ENCODE results near the gene LRRC17.

Gene LRRC17, protein sequence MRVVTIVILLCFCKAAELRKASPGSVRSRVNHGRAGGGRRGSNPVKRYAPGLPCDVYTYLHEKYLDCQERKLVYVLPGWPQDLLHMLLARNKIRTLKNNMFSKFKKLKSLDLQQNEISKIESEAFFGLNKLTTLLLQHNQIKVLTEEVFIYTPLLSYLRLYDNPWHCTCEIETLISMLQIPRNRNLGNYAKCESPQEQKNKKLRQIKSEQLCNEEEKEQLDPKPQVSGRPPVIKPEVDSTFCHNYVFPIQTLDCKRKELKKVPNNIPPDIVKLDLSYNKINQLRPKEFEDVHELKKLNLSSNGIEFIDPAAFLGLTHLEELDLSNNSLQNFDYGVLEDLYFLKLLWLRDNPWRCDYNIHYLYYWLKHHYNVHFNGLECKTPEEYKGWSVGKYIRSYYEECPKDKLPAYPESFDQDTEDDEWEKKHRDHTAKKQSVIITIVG

DNA sequence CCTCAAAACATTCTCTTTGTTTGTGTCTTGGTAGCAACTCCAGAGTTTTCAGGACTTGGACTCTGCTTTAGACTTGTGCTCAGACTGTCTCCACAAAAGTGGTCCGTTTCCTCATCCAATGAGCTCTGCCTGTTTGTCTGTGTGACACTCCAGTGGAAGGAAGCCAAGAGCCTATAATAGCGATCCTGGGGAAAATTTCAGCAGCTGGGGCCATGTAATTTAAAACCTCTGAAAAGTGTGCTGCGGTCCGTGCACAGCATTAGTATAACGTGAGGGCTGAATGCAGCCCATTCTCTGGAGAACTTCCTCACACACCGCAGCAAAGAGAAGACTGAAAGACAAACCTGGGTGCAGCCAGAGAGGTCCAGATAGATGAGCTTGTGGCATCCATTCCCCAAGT is at the start of gene LRRC17:
TSS of gene LRRC17 (plus strand) at position 259 of the 400 bp plus-strand sequence. CDS start 20,914 bp downstream, outside the sequence.
- peak; percentile 47 for DNase-seq (ENCODE audit: low read depth)

DNA sequence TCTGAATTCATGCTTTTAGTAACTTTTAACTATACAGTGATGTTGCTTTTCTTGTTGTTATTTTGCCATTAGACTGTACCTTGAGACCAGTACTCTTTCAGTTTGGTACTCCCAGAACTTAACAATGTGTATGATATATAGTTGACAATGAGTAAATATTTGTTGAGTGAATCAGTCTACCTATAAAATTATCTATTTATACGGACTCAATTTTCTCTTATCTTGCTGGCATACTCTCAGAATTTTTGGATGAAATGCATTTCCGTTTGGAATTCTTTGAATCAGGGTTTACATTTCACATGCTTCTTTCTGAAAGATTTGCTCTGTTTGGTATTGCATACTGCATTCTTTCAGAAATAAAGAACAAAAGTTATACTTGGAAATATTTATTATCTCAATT is 47.8 kb upstream of the LRRC17 start:
- no peak for DNase-seq (ENCODE audit: low read depth)

DNA sequence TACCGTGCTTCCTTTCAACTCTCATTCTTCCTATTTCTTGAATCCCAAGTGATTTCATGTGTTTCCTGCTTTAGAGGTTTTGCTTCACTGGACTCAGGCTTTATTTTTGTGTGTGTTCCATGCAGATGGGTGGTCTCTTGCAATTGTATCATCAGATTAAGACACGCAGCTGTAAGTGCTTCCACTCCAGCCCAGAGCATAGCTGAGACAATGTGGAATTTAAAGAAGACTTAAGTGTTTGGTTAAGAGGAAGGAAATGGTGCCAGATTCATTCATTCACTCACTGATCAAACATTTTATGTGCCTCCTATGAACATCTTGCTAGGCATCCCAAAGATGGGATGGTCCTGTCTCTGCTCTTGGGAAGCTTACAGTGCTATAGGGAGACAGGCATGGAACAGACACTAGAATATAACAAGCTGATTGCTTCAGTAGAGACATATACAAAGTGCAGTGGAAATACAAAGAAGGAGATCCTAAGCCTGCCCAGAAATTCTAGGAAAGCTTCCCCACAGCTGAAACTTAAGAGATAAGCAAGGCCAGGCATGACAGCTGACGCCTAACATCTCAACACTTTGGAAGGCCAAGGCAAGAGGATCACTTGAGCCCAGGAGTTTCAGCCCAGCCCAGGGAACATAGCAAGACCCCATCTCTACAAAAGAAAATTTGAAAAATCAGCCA is 46.1 kb upstream of the LRRC17 start:
- no peak for DNase-seq (ENCODE audit: low read depth)

DNA sequence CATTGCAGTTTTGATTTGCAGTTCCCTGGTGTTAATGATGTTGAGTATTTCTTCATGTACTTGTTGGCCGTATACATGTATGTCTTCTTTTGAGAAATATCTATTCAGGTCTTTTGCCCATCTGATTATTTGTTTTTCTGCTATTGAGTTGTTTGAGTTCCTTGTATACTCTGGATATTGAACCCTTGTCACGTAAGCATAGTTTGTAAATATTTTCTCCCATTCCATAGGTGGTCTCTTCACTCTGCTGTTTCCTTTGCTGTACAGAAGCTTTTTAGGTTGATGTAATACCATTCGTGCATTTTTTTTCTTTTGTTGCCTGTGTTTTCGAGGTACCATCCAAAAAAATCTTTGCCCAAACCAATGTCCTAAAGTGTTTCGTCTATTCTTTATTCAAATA is 43.6 kb upstream of the LRRC17 start:
- DNase-seq (ENCODE audit: low read depth): no peak

DNA sequence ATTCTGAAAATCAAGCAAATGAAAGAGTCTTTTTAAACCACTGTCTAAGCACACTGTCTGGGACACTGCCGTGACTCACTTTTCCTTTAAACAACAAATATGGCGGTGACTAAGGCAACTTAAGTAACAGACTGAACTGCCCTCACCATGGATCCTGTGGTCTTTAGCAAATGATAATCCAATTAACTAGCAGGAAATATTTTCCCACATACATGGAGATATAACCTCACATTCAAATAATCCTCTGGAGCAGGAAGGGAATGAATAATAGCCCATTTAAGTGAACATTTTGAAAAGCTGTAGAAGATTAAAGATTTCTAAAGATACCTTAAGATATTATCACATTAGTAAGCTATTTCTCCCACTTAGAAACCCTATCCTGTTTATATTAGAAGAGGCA is 40.3 kb upstream of the LRRC17 start:
- DNase-seq (ENCODE audit: low read depth): peak; percentile 58

DNA sequence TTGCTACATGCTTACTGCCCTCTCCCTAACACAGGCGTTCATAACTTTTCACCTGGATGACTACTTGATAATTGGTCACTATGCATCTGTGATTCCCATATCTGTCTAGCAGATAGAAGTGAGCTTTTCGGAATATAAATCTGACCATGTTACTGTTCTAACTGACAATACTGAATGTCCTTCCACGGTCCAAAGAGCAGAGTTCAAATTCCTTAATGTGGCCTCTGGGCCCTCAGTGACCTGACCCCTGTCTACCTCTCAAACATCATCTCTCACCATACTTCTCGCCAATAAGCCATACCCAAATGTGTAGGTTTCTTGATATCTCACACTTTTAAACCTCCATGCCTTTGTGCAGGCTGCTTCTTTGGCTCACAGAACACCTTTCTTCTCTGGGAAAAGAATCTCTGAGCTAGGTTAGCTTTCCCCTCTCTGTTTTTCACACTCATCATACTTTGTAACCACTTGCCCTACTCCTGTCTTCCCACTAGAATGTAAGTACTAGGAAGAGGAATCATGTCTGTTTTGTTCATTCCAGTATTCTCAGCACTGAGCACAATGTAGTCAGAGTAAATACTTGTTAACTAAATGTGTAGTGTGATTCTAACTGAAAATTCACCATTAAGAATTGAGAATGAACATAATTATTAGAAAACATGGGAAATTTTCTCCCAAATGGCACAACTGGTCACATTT is 39.2 kb upstream of the LRRC17 start:
- DNase-seq (ENCODE audit: low read depth): no peak

DNA sequence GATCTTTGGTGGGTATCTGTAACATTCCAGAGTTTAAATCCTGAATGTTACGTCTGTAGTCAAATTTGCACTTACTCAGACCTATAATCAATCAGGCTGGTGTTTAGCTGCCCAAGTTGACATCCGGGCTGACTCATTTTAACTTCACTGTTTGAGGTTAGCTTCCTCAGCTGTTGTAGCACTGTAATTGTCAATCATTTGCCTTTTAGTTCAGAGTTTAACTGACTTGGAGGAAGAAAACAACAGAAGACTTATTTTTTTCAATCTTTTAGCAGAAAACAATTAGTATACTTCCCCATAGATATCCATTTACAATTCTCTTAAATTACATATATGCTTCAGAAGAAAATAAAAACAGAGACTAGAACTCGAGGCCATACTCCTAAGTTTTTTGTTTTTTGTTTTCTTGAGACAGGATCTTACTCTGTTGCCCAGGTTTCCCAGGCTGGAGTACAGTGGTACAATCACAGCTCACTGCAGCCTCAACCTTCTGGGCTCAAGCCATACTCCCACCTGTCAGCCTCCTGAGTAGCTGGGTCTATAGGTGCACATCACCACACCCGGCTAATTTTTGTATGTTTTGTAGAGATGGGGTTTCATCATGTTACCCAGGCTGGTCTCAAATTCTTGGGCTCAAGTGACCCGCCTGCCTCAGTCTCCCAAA is 38.5 kb upstream of the LRRC17 start:
- peak; percentile 55 for DNase-seq (ENCODE audit: low read depth)

DNA sequence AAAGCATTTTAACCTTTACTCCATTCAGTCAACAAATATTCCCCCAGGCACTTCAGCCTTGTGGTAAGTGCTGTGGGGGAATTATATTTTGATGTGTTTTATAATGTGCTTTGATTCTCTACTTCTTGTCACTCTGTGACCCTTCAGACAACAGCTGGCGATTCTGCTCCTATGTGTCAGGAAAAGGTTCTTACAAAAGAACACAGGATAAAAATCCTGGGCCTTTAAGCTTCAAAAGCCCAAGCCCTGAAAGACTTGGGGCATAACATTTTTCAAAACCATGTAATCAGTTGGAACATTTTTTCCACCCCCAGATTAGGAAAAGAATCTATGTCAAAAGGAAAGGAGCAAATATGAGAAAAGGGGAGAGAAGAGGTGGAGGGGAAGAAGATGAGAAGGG is 37.8 kb upstream of the LRRC17 start:
- DNase-seq (ENCODE audit: low read depth): no peak

DNA sequence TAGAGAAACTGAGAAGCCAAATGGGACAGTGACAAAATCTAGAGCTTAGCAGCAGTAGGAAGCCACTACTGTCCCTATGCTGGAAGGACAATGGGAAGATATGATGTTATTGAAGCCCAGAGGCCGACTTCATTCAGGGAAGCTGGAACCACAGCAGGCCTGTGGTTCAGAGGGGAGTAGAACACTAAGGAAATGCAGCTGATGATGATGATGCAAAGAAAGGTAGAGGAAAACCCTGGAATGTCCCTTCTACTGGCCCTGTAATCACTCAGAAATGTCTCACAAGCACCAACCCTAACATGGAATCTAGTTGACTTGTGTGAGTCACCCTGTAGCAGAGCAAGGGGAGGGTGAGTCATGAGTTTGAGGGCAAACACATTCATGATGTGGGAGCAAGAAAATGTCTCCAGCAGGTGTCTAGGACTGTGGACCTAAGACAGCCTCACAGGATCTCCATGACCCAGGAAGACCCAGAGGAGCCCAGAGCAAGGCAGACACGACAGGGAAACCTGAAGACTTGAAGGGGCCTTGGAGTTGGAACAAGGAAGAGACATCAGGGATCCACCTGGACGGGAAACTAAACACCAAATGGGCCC is 37.0 kb upstream of the LRRC17 start:
- DNase-seq (ENCODE audit: low read depth): peak; percentile 93

DNA sequence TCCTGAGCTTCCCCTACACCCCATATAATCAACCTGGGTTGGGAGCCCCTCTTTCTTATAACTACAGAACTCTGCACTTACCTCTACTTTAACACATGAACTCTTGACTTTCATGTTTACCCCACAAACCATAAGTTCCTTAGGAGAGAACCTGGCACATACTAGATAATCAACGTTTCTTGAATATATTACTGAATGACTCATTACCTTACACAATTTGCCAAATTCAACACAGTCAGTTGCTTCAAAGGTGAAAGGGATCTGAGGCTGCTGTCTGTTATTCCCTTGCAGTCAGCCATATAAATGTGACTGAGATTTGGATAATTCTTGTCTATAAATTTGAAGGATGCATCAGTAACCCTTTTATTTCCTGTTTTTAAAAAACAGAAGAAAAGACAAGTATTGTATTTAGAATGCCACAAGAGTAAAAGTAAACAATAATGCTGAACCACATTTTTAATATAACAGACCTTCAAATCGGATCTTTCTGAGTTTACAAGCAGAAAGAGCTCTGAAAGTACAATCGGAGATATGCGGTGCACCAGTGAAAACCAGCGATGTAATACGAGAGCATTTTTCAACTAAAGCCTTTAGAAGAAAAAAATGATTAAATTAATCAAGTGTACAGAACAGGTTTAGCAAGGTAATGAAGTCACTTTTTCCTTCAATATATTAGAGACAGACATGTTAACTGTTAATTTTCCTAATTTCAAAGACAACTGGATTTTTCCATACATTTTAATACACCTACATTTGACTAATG is 29.5 kb upstream of the LRRC17 start:
- DNase-seq (ENCODE audit: low read depth): no peak

DNA sequence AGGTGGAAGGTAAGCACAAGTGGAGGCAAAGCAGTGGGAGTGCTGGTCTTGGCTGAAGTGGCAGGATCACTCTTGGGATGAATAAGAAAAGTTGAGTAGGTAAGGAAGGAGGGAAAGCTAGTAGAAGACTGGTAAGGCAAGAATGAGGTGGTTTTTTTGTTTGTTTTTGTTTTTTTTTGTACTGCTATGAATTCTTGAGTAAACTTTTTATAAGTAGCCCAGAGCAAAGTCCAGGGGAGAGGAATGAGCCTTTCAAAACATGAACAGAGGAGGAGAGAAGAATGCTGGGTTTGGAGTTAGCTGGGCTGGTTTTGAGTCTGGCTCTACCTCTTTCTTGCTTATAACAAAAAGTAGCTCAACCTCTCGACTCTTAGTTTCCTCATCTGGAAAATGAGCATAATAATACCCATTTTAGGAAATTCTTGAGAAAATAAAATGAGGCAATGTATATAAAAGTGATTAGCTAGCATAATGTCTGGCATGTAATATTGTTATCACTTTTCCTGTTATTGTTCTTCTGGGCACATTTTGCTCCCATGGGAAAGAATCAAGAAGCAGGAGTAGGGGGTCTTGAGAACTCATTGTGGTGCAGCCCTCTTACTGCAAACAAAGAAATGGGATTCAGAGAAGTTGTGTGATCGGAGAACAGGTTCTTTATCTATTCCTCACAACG is 24.1 kb upstream of the LRRC17 start:
- DNase-seq (ENCODE audit: low read depth): no peak

DNA sequence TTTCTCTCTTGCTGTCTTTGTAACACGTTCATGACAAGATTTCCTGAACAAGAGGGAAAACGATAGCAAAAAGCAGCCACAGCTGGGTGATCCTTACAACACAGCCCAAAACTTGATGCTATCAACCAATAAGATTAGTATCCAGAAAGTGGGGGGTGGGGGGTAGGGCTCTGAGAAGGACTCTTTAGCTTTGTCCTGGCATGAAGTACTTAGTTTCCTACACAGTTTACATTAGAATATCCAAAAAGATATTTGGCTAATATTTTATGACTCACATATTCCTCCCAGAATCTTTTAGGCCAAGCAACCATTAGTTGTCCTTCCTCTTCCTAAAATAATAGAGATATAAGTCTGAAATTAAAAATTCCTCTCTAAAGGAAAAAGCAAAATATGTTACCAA is 22.9 kb upstream of the LRRC17 start:
- DNase-seq (ENCODE audit: low read depth): no peak

DNA sequence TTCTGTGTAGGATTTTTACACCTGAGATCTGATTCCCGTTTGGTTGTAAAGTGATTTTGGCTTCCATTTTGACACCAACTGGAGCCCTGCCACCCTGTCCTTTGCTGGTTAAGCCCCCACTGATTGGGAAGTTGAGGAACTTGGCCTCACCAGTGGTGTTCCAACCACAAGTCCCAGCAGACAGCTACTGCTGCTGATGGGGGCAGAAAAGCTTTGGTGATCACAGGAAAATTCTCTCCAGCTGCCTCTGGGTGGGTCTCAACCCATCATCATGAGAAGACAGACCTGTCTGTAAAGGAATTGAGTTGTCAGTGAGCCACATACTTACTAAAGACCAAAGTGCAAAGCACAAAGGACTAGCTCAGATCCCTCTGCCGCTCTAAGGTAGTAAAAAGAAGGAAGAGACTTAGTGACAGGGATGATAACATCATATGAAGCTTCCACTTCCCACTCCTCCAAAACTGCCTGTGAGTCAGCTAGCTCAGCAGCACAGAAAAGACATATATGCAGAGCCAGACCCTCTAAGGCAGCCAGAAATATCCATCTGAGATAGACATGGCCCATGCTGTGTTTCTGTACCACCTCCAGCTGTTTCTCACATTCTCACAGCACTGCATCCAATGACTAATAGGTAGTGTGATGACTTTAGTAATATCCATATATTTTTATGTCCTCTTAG is 22.4 kb upstream of the LRRC17 start:
- no peak for DNase-seq (ENCODE audit: low read depth)

DNA sequence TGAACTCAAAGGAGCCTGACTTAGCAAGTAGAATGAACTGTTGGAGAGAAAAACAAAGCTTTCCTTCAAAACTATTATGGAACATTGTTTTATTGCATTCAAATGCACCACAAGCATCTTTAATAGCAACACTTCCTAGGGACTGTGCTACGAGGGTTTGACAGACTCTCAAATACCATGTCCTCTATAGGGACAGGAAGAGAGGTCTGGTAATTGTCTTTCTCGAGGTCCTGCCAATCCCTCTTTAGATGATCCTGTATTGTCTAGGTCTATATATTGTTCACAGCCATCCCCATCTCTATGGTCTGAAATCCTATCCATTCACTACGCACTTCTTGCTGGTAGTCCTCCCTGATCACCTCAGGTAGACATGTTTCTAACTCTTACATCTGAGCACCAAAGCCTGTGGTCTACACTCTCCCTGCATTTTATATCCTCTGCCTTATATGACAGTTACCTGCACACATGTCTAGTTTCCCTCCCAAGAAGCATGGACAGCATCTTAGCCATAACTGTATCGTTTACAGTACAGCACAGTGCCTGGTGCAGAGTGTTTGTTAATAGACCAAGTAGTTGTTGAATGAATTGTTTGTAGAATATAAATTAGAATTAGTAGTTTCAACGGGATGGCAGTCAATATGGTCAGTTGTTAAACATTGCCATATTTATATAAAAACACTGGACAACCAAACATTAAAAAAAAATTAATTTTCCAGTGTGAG is 21.7 kb upstream of the LRRC17 start:
- no peak for DNase-seq (ENCODE audit: low read depth)

DNA sequence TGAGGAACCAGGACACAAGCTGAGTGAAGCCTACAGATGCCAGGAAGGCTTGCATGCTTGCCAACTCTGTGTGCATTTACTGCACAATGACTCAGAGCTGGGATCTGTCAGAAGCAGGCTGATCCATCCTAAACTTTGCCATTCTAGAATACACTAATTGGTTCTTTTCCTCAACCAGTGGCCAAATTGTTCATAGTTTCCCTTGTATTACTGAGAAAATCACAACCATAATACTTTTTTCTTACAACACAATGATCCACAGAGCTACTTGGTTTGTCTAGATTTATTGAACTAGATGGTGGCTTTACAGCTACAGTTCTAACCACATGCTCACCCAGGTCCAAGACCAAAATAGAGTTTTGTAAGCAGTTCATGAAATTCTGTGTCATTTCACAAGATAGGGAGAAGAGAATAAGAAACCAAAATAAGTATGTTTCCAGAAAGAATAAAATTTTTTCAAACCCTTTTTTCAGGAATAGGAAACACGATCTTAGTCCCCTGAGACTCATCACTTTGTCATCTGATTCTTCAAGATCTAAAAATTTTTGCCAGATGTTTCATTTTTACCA is 21.0 kb upstream of the LRRC17 start:
- peak; percentile 85 for DNase-seq (ENCODE audit: low read depth)

DNA sequence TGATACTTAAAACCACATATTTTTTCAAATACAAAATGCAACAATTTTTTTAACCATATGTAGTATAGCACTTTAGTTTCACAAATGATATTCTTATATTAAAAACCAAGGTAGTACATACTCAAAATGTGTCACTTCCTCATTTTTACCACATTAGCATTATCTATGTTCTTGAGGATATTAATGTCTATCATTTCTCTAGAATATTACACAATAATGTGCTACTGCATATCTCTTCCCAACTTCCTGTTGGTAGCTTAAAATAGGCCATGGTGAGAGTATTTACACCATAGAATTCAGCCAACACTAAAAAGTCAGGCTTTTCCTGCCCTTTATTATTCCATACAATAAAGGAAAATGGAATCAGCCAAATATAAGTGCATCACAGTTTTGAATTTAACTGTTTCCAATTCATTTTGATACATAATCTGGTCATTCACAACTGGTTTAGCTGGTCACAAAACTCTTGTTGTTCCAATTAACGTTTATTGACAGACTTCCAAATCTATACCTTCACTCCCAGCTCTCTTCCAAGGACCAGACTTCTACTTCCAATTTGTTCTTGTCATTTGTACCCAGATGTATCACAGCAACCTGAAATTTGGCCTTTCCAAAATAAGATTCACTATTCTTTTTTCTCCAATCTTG is 20.0 kb upstream of the LRRC17 start:
- no peak for DNase-seq (ENCODE audit: low read depth)

DNA sequence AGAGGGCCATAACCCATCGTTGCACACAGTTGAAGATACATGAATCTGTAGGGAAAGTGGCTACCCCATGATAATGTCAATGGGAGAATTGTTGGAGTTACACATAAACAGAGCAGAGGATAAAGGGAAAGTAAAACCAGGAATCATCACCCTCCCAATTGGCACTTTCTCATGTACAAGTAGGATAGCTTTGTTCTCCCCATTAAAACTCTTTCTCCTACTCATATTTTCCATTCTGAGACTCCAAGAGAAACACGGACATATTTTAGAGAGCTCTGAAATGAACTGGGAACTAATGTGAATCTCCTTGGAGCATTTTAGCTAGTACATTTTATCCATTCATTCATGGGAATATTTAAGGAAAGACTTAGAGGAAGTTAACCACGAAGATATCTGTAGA is 17.2 kb upstream of the LRRC17 start:
- no peak for DNase-seq (ENCODE audit: low read depth)

DNA sequence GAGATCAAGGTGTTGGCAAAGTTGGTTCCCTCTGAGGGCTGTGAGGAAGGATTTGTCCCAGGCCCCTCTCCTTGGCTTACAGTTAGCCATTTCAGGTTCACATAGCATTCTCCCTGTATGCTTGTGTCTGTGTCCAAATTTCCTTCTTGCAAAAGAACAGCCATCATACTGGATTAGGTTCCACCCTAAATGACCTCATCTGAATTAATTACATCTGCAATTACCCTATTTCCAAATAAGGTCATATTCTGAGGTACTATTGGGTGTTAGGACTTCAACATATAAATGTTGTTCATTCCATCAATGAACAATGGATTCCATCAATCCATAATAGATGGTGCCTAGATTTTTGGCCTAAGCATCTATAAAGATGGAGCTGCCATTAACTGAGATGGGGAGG is 16.2 kb upstream of the LRRC17 start:
- DNase-seq (ENCODE audit: low read depth): no peak

Measured in GM04504 (cell line).